Motor neuron (in vitro differentiated cells): ENCODE data around the gene FHIT. TPM values are rescaled to one million over a fixed set of nuclear protein-coding genes. Genes with fewer than 3 reads are reported as not detected.

Experiments used
- ATAC-seq, 8 experiments: fragments of 200-7000 bp; cut with Tn5 transposase; replicated peaks in 6 of 8; 2 replicates each; pipeline ENCODE4 v1.8.0; 2021; ENCODE audit warnings: mild to moderate bottlenecking in 8 of 8, moderate library complexity in 8 of 8
- H3K27ac ChIP-seq, 2 donors: fragments of 250-450 bp; sonication (Bioruptor Pico); 2 replicates each; pipeline ENCODE4 v1.9.0; 2021; ENCODE audit warnings: antibody characterized with exemption in 2 of 2, mild to moderate bottlenecking in 2 of 2, moderate library complexity in 1 of 2
- H3K4me1 ChIP-seq, 2 donors: fragments of 250-450 bp; sonication (Bioruptor Pico); replicated peaks in 1 of 2; 2 replicates each; pipeline ENCODE4 v1.6.1; 2021; ENCODE audit warnings: antibody characterized with exemption in 2 of 2, mild to moderate bottlenecking in 2 of 2, moderate library complexity in 1 of 2
- H3K4me3 ChIP-seq, 5 donors: fragments of 250-450 bp; sonication (Bioruptor Pico); 2 replicates each; pipeline ENCODE4 v1.9.0; 2021; ENCODE audit warnings: antibody characterized with exemption in 5 of 5, mild to moderate bottlenecking in 5 of 5, moderate library complexity in 4 of 5
- WGBS, 10 experiments: fragments of 450-650 bp; shearing (Covaris generic); methylation state at CpG; one replicate each; pipeline ENCODE4 v1.0.0; 2022; 5-methylcytosine and 5-hydroxymethylcytosine counted together
- in situ Hi-C, 9 experiments: fragments of 400-800 bp; cut with MboI; loops; one replicate each; pipeline ENCODE4 v1.15.0; 2021; ENCODE audit warnings: low sequenced_read_pairs in 9 of 9, low pct_unique_long_range_greater_than_20kb in 2 of 9; ENCODE audit not compliant: unreplicated experiment in 9 of 9
- total RNA-seq, 8 experiments: library from RNA; unstranded; fragments of 300-600 nt; gene quantifications; 2 replicates each; pipeline versions ENCODE4 v1.2.3 to v1.2.4, GENCODE V29; 2022

Gene FHIT
- total RNA-seq, 8 experiments from 2014 or later, result 1.6 to 25.1 (median 12.1) TPM

- ATAC-seq, result peak; percentile 59 to 91 (median 72)
- WGBS, 10 experiments, result 0 to 83% (median 48%) methylated on average over 1 to 3 of the region's 3 CpGs; no CpG with 5 or more reads in 1 of the 10 experiments
- Histone ChIP-seq H3K4me3 (no peak overlapping the region), H3K27ac (no peak overlapping the region), H3K4me1 (peaks cover 0 to 10% of the 10 kb centered on the region in 2 donors)
- in situ Hi-C loops, result no loop called here
Measured at GRCh38 chr3:60792249-60792852, 458.9 kb downstream of the FHIT start.

- Histone ChIP-seq H3K4me1 (peaks cover 0 to 10% of the 10 kb centered on the region in 2 donors), H3K27ac (no peak overlapping the region), H3K4me3 (no peak overlapping the region)
- no peak for ATAC-seq
- 40 to 100% (median 60%) methylated on average over 1 to 2 of the region's 3 CpGs; no CpG with 5 or more reads in 1 of the 10 experiments for WGBS, 10 experiments
- in situ Hi-C loops, result no loop called here
Measured at GRCh38 chr3:60788185-60788584, 463.1 kb downstream of the FHIT start.

GRCh38 chr3:60781935-60782334, 469.3 kb downstream of the FHIT start:
- in situ Hi-C loops, result no loop called here
- 0 to 88% (median 40%) methylated on average over 1 of the region's 1 CpG; no CpG with 5 or more reads in 1 of the 10 experiments for WGBS, 10 experiments
- H3K4me3 ChIP-seq, result no peak overlapping the region
- H3K27ac ChIP-seq, result no peak overlapping the region
- peak in 2 of 8 experiments; percentile 44 to 66 for ATAC-seq
- no peaks in the 10 kb centered on the region for H3K4me1 ChIP-seq

GRCh38 chr3:60779637-60780036, 471.6 kb downstream of the FHIT start:
- 35 to 100% (median 91%) methylated on average over 1 to 7 of the region's 7 CpGs for WGBS, 10 experiments
- Histone ChIP-seq H3K4me1 (no peaks in the 10 kb centered on the region), H3K4me3 (no peak overlapping the region), H3K27ac (no peak overlapping the region)
- ATAC-seq, result no peak
- in situ Hi-C loops, result no loop called here

- in situ Hi-C loops, result no loop called here
- 61 to 100% (median 97%) methylated on average over 1 to 2 of the region's 2 CpGs for WGBS, 10 experiments
- Histone ChIP-seq H3K4me1 (no peaks in the 10 kb centered on the region), H3K4me3 (no peak overlapping the region), H3K27ac (no peak overlapping the region)
- peak in 1 of 8 experiments; percentile 67 for ATAC-seq
Measured at GRCh38 chr3:60775985-60776384, 475.3 kb downstream of the FHIT start.

- Histone ChIP-seq H3K4me1 (no peaks in the 10 kb centered on the region), H3K4me3 (no peak overlapping the region), H3K27ac (no peak overlapping the region)
- in situ Hi-C loops, result no loop called here
- WGBS, 10 experiments, result 7 to 100% (median 90%) methylated on average over 1 to 2 of the region's 2 CpGs; no CpG with 5 or more reads in 1 of the 10 experiments
- peak in 2 of 8 experiments; percentile 90 to 98 for ATAC-seq
Measured at GRCh38 chr3:60774617-60775016, 476.6 kb downstream of the FHIT start.

GRCh38 chr3:60772584-60772983, 478.7 kb downstream of the FHIT start:
- H3K27ac ChIP-seq, result no peak overlapping the region
- no peaks in the 10 kb centered on the region for H3K4me1 ChIP-seq
- 81 to 100% (median 83%) methylated on average over 2 to 3 of the region's 3 CpGs; no CpG with 5 or more reads in 5 of the 10 experiments for WGBS, 10 experiments
- no peak for ATAC-seq
- in situ Hi-C loops, result no loop called here
- no peak overlapping the region for H3K4me3 ChIP-seq

GRCh38 chr3:60771766-60772165, 479.5 kb downstream of the FHIT start:
- ATAC-seq, result no peak
- H3K4me3 ChIP-seq, result no peak overlapping the region
- H3K4me1 ChIP-seq, result no peaks in the 10 kb centered on the region
- in situ Hi-C loops, result no loop called here
- H3K27ac ChIP-seq, result no peak overlapping the region

GRCh38 chr3:60770532-60770931, 480.7 kb downstream of the FHIT start:
- Histone ChIP-seq H3K27ac (no peak overlapping the region), H3K4me1 (no peaks in the 10 kb centered on the region), H3K4me3 (no peak overlapping the region)
- no peak for ATAC-seq
- WGBS, 10 experiments, result 50 to 100% (median 90%) methylated on average over 1 of the region's 1 CpG; no CpG with 5 or more reads in 4 of the 10 experiments
- in situ Hi-C loops, result no loop called here

GRCh38 chr3:60767536-60767935, 483.7 kb downstream of the FHIT start:
- in situ Hi-C loops, result no loop called here
- H3K4me3 ChIP-seq, result no peak overlapping the region
- ATAC-seq, result no peak
- H3K4me1 ChIP-seq, result no peaks in the 10 kb centered on the region
- H3K27ac ChIP-seq, result no peak overlapping the region
- 0 to 100% (median 57%) methylated on average over 1 to 3 of the region's 3 CpGs; no CpG with 5 or more reads in 1 of the 10 experiments for WGBS, 10 experiments

GRCh38 chr3:60765776-60766175, 485.5 kb downstream of the FHIT start:
- no peak for ATAC-seq
- WGBS, 10 experiments, result 70 to 100% (median 86%) methylated on average over 1 to 3 of the region's 3 CpGs; no CpG with 5 or more reads in 3 of the 10 experiments
- no peak overlapping the region for H3K27ac ChIP-seq
- H3K4me1 ChIP-seq, result peaks cover 0 to 7% of the 10 kb centered on the region in 2 donors
- in situ Hi-C loops, result no loop called here
- no peak overlapping the region for H3K4me3 ChIP-seq

GRCh38 chr3:60764870-60765269, 486.4 kb downstream of the FHIT start:
- H3K27ac ChIP-seq, result no peak overlapping the region
- H3K4me3 ChIP-seq, result no peak overlapping the region
- in situ Hi-C loops, result no loop called here
- ATAC-seq, result no peak
- H3K4me1 ChIP-seq, result peaks cover 0 to 7% of the 10 kb centered on the region in 2 donors
- WGBS, 10 experiments, result 88 to 100% (median 100%) methylated on average over 1 to 2 of the region's 2 CpGs; no CpG with 5 or more reads in 1 of the 10 experiments

- in situ Hi-C loops, result no loop called here
- peaks cover 7 to 9% of the 10 kb centered on the region in 2 donors for H3K4me1 ChIP-seq
- 90 to 100% (median 97%) methylated on average over 1 to 3 of the region's 3 CpGs; no CpG with 5 or more reads in 1 of the 10 experiments for WGBS, 10 experiments
- H3K4me3 ChIP-seq, result no peak overlapping the region
- H3K27ac ChIP-seq, result no peak overlapping the region
- ATAC-seq, result no peak
Measured at GRCh38 chr3:60760145-60760544, 491.1 kb downstream of the FHIT start.

GRCh38 chr3:60759439-60759838, 491.8 kb downstream of the FHIT start:
- Histone ChIP-seq H3K4me3 (no peak overlapping the region), H3K27ac (no peak overlapping the region), H3K4me1 (peaks cover 7 to 9% of the 10 kb centered on the region in 2 donors)
- 74 to 100% (median 97%) methylated on average over 1 to 3 of the region's 3 CpGs for WGBS, 10 experiments
- in situ Hi-C loops, result no loop called here
- ATAC-seq, result no peak
